Stimulated activated CD4-positive, alpha-beta T cell treated with anti-CD3 and anti-CD28 coated beads, Interleukin-2, amount 100 ng/mL, for 4 hours (primary cell): ENCODE results near the gene SLC66A3.
"Not testable (repeated sequence)": the region's sequence is repeated elsewhere in the genome, so short reads cannot be mapped to it uniquely, and the experiment has no call there.

Source experiments
- DNase-seq: peaks from one replicate; pipeline ENCODE4 v3.0.0-alpha.2; 2020; ENCODE audit warnings: low read depth

Gene SLC66A3

GRCh38 chr2:11163439-11164317, 8.4 kb downstream of the SLC66A3 start:
- DNase-seq: no peak

- DNase-seq: not testable (repeated sequence)
Observed at GRCh38 chr2:11165046-11165445, 9.8 kb downstream of the SLC66A3 start.

GRCh38 chr2:11166476-11166875, 11.2 kb downstream of the SLC66A3 start:
- DNase-seq: no peak

GRCh38 chr2:11168488-11168887, 13.2 kb downstream of the SLC66A3 start:
- DNase-seq: no peak

DNA sequence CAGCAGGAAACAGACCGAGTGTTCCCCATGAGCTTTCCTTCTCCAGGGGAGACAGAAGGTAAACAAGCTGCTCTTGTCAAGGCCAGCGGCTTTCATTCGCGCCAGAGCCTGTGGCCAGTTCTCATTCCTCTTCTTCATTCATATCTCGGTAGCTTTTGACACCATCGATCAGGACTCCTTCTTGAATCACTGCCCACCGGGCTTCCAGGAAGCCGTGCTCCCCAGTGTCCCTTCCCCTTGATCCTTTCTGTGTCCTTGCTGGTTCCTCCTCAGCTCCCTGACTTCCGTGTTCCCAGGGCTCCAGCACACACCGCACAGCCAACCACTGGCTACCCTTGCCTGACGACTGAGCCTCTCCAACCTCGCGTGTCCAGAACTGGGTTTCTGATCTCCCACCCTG, 14.1 kb downstream of the SLC66A3 start:
- DNase-seq: no peak

DNA sequence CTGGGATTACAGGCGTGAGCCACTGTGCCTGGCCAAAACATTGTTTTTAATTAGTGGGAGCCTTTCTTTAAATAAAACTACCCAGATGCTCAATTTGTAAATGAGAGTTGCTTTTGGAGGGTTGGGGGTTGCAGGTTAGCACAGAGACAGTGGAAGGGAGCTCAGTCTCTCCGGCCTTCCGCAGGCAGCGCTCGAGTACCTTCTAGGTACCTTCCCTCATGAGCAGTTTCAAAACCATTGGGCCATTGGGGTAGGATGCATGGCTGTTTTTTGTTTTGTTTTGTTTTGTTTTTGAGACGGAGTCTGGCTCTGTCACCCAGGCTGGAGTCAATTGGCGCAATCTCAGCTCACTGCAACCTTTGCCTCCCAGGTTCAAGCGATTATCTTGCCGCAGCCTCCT, 19.0 kb downstream of the SLC66A3 start:
- DNase-seq: no peak

GRCh38 chr2:11175293-11175795, 20.1 kb downstream of the SLC66A3 start:
- DNase-seq: no peak

GRCh38 chr2:11177871-11178690, 22.8 kb downstream of the SLC66A3 start:
- DNase-seq: no peak

DNA sequence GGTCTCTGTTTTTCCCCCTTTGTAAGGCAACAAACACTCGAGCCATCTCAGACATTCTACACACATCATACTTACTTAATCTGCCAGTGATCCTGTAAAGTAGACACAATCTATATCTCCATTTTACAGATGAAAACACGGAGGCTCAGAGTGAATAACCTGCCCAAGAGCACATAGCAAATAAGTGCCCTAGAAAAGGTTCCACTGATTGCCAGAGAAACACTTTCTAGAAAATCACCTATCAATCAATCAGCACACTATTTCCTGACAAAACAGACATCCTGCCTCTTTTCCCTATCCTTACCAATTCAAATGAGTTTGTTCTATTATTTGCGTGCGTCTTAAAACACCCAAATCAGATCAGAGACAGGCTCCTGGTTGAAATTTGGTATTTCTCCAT, 23.9 kb downstream of the SLC66A3 start:
- no peak for DNase-seq

- DNase-seq: no peak
Observed at GRCh38 chr2:11179899-11180298, 24.6 kb downstream of the SLC66A3 start.

- no peak for DNase-seq
Observed at GRCh38 chr2:11180653-11181052, 25.4 kb downstream of the SLC66A3 start.

- no peak for DNase-seq
Observed at GRCh38 chr2:11182951-11183350, 27.7 kb downstream of the SLC66A3 start.

DNA sequence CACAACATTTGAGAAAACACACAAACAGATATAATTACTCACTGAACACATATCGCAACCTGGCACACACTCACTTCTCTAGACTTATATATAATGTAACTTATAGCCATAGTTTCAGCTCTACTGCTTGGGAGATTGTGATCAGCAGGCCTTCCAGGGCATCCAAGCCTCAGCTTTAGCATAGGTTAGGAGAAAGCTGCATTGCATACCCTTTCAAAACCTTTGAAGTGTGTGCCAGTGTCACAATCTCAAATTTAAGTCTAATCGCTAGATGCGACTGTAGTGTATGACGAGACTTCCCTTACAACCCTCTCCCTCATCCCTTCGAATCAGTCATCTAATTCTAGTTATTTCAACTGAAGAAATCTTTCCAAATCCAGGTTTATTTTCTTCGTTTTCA, 30.9 kb downstream of the SLC66A3 start:
- DNase-seq: no peak

DNA sequence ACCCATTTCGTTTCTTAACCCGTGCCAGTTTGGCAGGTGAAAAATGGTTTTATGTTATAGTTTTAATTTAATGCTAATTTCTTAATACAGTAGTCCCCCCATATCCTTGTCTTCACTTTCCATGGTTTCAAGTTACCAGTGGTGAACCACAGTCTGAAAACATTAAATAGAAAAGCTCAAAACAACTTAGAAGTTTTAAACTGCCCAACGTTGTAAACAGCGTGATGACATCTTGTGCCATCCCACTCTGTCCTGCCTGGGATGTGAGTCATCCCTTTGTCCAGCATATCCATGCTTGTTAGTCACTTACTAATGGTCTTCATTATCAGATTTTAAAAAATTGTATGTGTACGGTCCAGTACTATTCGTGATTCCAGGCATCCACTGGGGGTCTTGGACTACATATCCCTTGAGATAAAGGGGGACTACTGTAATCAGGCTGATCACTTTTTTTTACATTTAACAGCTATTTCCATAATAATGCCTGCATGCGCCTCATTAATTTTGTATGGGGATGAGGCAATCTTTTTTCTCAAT, 31.9 kb downstream of the SLC66A3 start:
- no peak for DNase-seq

- no peak for DNase-seq
Observed at GRCh38 chr2:11187731-11188130, 32.5 kb downstream of the SLC66A3 start.

DNA sequence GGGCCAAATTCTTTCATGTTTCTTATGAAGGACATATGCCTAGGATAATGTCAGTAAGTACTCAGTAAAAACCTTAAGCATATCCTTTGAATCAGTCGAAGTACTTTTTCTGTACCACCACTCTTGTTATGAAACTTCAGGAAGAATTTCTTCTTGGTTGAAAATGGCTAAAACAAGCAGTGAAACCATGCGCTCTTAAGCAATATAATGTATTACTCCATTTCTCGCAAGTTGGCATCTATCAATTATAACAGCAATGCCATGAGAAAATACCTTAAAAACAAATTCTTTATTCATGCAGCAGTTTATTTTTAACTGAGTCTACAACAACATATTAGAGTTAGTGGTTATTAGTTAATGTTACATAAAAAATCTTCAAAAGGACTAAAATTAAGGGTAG, 41.0 kb downstream of the SLC66A3 start:
- DNase-seq: no peak

DNA sequence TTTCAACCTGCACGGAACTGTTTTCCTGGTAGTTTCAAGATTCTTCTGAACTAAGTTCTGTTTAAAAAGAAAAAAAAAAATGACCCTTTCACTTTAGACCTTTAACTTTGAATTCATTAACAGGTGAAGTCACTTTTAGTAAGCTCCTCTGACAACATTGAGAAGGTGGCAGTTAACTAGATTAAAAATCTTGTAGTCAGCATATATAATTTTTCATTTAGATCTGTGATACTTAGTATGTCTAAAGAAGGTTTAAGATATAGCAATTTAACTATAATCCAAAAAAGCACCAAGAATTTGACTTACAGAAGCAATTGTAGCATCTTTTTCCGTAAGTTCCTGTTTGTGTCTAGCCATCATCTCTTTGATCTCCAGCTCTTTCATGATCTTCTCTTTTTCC, 45.4 kb downstream of the SLC66A3 start:
- DNase-seq: no peak

- no peak for DNase-seq
Observed at GRCh38 chr2:11201969-11202368, 46.7 kb downstream of the SLC66A3 start.

DNA sequence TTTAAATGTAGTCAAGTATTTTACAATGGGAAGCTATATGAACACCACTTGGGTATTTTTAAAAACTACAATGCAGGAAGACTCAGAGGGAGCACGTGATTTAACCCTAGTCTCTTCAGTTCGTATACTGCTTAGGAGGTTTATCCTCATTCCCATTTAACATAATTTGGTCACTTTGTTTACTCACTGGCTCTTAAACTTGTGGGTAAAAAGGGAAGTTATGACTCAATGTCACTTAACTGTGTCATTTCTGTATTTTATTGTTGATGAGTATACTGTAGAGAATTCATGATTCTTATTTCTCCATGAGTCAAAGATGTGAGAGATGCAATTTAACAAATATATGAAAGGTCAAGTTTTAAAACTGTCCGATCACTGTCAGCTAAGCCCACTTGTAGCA, 48.2 kb downstream of the SLC66A3 start:
- DNase-seq: no peak

DNA sequence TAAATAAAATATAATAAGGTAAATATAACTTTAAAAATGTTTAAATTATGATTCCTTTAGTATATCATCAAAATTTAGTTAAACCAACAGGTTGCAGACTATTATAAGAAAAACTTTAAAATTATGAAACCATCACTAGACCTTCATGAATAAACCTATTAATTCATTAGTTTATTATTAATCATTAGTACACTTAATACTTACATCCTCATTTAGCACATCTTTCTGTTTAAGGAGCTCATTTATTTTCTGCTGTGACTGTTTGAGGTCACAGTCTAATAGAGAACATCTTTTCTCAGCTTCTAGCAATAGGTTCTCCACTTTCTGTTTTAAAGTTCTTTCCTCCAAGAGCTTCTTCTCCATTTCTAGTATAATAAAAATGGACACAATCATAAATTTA, 52.8 kb downstream of the SLC66A3 start:
- DNase-seq: no peak

- DNase-seq: no peak
Observed at GRCh38 chr2:11212645-11213044, 57.4 kb downstream of the SLC66A3 start.

- no peak for DNase-seq
Observed at GRCh38 chr2:11213090-11213638, 57.9 kb downstream of the SLC66A3 start.
